K562 (cell line): Measurements from ENCODE around the gene DMD. TPM values are rescaled to one million over a fixed set of nuclear protein-coding genes. Genes with fewer than 3 reads are reported as not detected.

Experiments
- ATAC-seq: fragments of 200-7000 bp; cut with Tn5 transposase; 3 replicates; pipeline ENCODE4 v1.9.1; 2020; ENCODE audit warnings: moderate library complexity
- BruUV-seq: library from RNA; stranded (reverse); fragments of 400-500 nt; replicated peaks from 2 replicates; lab custom pipeline; 2021; lab: Mats Ljungman, UMichigan
- CTCF ChIA-PET: fragments of 300-600 bp; formaldehyde crosslinking; extraction: SDS; loops from one replicate; lab custom pipeline; 2021; ENCODE audit warnings: low intra/inter-chr PET ratio; lab: Yijun Ruan, JAX
- POLR2A ChIA-PET: fragments of 300-600, 350-650 bp; sonication (Branson Sonifier 250); formaldehyde crosslinking; extraction: SDS; loops from one replicate; lab custom pipeline; 2021; ENCODE audit warnings: antibody characterized with exemption, inconsistent platforms; lab: Yijun Ruan, JAX
- DNase-seq, 4 experiments: peaks; one replicate each; pipeline versions ENCODE4 v3.0.0 to v3.0.0-alpha.2; 2011 to 2018; ENCODE audit warnings: low spot score in 3 of 4, mixed read lengths in 3 of 4; ENCODE audit errors: extremely low read depth in 1 of 4
- FAIRE-seq: peaks from 2 replicates; lab custom pipeline; 2011; peaks lifted over from hg19 to GRCh38; lab: Jason Lieb, UNC
- H2AFZ ChIP-seq: 2 replicates; pipeline ENCODE4 v1.6.0; 2011; ENCODE audit warnings: low read depth, low read length, control low read depth, inconsistent platforms
- H3K27ac ChIP-seq: fragments of 200-600 bp; 3 replicates; pipeline ENCODE4 v1.8.0; 2011; ENCODE audit warnings: low read depth, mild to moderate bottlenecking, control low read depth, inconsistent platforms, low read length, moderate library complexity, mixed read lengths; ENCODE audit errors: extremely low read depth
- H3K27me3 ChIP-seq, 2 experiments: fragments of 300-600 bp in 1 of 2; 2 replicates in 1 of 2; 3 replicates in 1 of 2; pipeline versions ENCODE4 v1.6.0 to v1.8.0; 2011; ENCODE audit warnings: inconsistent platforms in 2 of 2, low read length in 2 of 2, mild to moderate bottlenecking in 1 of 2, mixed read lengths in 1 of 2, moderate library complexity in 1 of 2; ENCODE audit not compliant: control insufficient read depth in 2 of 2, insufficient read depth in 2 of 2
- H3K36me3 ChIP-seq: fragments of 300-600 bp; 3 replicates; pipeline ENCODE4 v1.8.0; 2011; ENCODE audit warnings: mild to moderate bottlenecking, low read length, inconsistent platforms; ENCODE audit not compliant: control insufficient read depth, insufficient read depth
- H3K4me1 ChIP-seq, 2 experiments: fragments of 200-600 bp in 1 of 2; replicated peaks in 1 of 2; 2 replicates in 1 of 2; 3 replicates in 1 of 2; pipeline versions ENCODE4 v1.5.1 to v1.8.0; 2011; ENCODE audit warnings: inconsistent platforms in 2 of 2, low read length in 2 of 2, mild to moderate bottlenecking in 1 of 2, mixed read lengths in 1 of 2, moderate library complexity in 1 of 2; ENCODE audit not compliant: control insufficient read depth in 2 of 2, insufficient read depth in 2 of 2
- H3K4me2 ChIP-seq: 2 replicates; pipeline ENCODE4 v1.6.1; 2011; ENCODE audit warnings: low read length, control low read depth, inconsistent platforms, mixed read lengths; ENCODE audit not compliant: insufficient read depth
- H3K4me3 ChIP-seq: fragments of 200-600 bp; sonication (generic), shearing (Covaris generic); 2 replicates; pipeline ENCODE4 v1.5.1; 2016; ENCODE audit warnings: control low read depth, inconsistent platforms
- H3K79me2 ChIP-seq: fragments of 200-600 bp; 3 replicates; pipeline ENCODE4 v1.8.0; 2011; ENCODE audit warnings: low read length, inconsistent platforms; ENCODE audit not compliant: control insufficient read depth, insufficient read depth
- H3K9ac ChIP-seq, 2 experiments: 2 replicates each; pipeline versions ENCODE4 v1.6.0 to v1.6.1; 2011; ENCODE audit warnings: low read depth in 2 of 2, low read length in 2 of 2, control low read depth in 1 of 2, inconsistent platforms in 1 of 2, mild to moderate bottlenecking in 1 of 2, mixed read lengths in 1 of 2; ENCODE audit not compliant: insufficient read depth in 1 of 2
- H3K9me1 ChIP-seq: one replicate; pipeline ENCODE4 v1.6.0; 2011; ENCODE audit warnings: inconsistent platforms, mild to moderate bottlenecking, low read length, moderate library complexity; ENCODE audit not compliant: control insufficient read depth, insufficient read depth
- H3K9me3 ChIP-seq: replicated peaks from 2 replicates; pipeline ENCODE4 v1.5.1; 2011; ENCODE audit warnings: low read depth, low read length, inconsistent platforms; ENCODE audit not compliant: control insufficient read depth, insufficient read depth
- H4K20me1 ChIP-seq: replicated peaks from 2 replicates; pipeline ENCODE4 v1.6.1; 2011; ENCODE audit warnings: low read length, inconsistent platforms, mixed read lengths; ENCODE audit not compliant: control insufficient read depth, insufficient read depth
- HLTF ChIP-seq: fragments of 450-650 bp; IDR thresholded peaks from 2 replicates; pipeline ENCODE4 v1.6.1; 2016
- NFIX ChIP-seq: fragments of 250-450 bp; sonication (Bioruptor Pico); IDR thresholded peaks from 2 replicates; pipeline ENCODE4 v1.4.0; 2020; ENCODE audit warnings: low read depth, mild to moderate bottlenecking, moderate library complexity
- SREBF1 ChIP-seq: fragments of 150-350 bp; IDR thresholded peaks from 2 replicates; pipeline ENCODE4 v1.6.1; 2014; ENCODE audit warnings: antibody characterized with exemption, low read depth, low read length, borderline replicate concordance
- SRSF9 ChIP-seq: fragments of 200-400 bp; formaldehyde crosslinking; IDR thresholded peaks from 2 replicates; pipeline ENCODE4 v1.6.1; 2017; ENCODE audit warnings: low read depth, low read length, borderline replicate concordance
- WGBS: fragments of 100-300 bp; shearing (Covaris generic); methylation state at CpG from one replicate; pipeline ENCODE4 v1.1.6; 2016; ENCODE audit warnings: low coverage, mixed read lengths; ENCODE audit not compliant: insufficient coverage; ENCODE audit errors: missing lambda C conversion rate; 5-methylcytosine and 5-hydroxymethylcytosine counted together
- in situ Hi-C: fragments of 300-500 bp; cut with MboI; formaldehyde crosslinking; loops from 4 replicates; pipeline ENCODE4 v1.15.0; 2018; ENCODE audit warnings: inconsistent platforms, mixed read lengths
- intact Hi-C: fragments of 100-400 bp; cut with micrococcal nuclease; formaldehyde crosslinking; loops from 2 replicates; pipeline ENCODE4 v1.14.2; 2022
- polyA plus RNA-seq, 8 experiments: library from polyadenylated mRNA; depleted of rRNA in 4 of 8; stranded (reverse) in 5 of 8; unstranded in 3 of 8; fragments of >200 nt; fragmentation: Nextera tagmentation in 2 of 8; fragmentation: Illumina TruSeq in 1 of 8; extraction: Ambion mirVana in 2 of 8; extraction: Trizol in 1 of 8; gene quantifications; 2 replicates each; pipeline versions ENCODE4 v1.2.1 to v1.2.3, GENCODE V29; 2011 to 2014; ENCODE audit warnings: inconsistent platforms in 1 of 8, missing spikeins in 1 of 8
- total RNA-seq, 7 experiments: library from RNA; depleted of rRNA in 6 of 7; stranded (reverse); fragments of >200 nt in 6 of 7; fragmentation: Illumina TruSeq in 2 of 7; extraction: Trizol in 2 of 7; gene quantifications; 2 replicates each; pipeline versions ENCODE4 v1.2.1 to v1.2.3, GENCODE V29; 2011 to 2021; ENCODE audit warnings: low replicate concordance in 1 of 7
- TF ChIP-seq, protein P1 (sequence below): fragments of 450-650 bp; IDR thresholded peaks from 2 replicates; pipeline ENCODE4 v1.6.1; 2016; ENCODE audit warnings: mild to moderate bottlenecking
- TF ChIP-seq, protein P2 (sequence below): sonication (generic); formaldehyde crosslinking; IDR thresholded peaks from 2 replicates; pipeline ENCODE4 v1.8.1; 2023; ENCODE audit warnings: mild to moderate bottlenecking, missing genetic modification reagents
- TF ChIP-seq, protein P3 (sequence below), 3 experiments: fragments of 200-800 bp in 1 of 3; sonication (Bioruptor generic) in 1 of 3; sonication (generic) in 1 of 3; formaldehyde crosslinking in 1 of 3; IDR thresholded peaks; 2 replicates each; pipeline versions ENCODE4 v1.6.1 to v1.8.0; 2016 to 2022; ENCODE audit warnings: mild to moderate bottlenecking in 2 of 3, missing compliant biosample characterization in 2 of 3, missing genetic modification characterization in 2 of 3, missing genetic modification reagents in 1 of 3

The DMD gene
- total and polyA plus RNA-seq, 9 of the 15 experiments (the other 6 are each of a cell fraction or from before 2014, with no cell fraction given), result 3.8 to 20.4 (median 11.4) TPM

DNA sequence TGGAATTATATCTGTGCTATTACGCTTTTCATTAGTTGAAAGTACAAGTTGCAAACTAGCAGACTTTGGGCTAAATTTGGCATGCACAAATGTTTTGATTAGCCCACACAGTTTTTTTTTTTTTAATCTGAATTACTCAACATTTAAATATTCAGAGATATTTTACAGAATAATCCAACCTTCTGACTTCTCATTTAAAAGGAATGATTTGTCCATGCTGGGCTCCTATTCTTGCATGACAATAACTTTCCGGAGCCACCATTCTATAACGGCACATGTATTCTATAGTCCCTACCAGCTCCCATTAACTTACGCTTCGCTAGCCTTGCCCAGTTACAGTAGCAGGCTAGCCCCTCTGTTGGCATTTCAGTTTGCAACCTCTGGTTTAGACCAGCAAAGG is 1920.2 kb downstream of the DMD start:
- no TSS peak for BruUV-seq
- FAIRE-seq, result no peak
- ChIA-PET CTCF (no interaction called here), POLR2A (no interaction called here)
- H3K4me3 ChIP-seq, result no peak overlapping the region
- H3K9ac ChIP-seq, result no peak overlapping the region
- no peaks in the 10 kb centered on the region for H3K9me1 ChIP-seq
- no peak overlapping the region for H3K27ac ChIP-seq
- no peaks in the 10 kb centered on the region for H3K79me2 ChIP-seq
- H3K36me3 ChIP-seq, result no peaks in the 10 kb centered on the region
- TF ChIP-seq, protein P1, sequence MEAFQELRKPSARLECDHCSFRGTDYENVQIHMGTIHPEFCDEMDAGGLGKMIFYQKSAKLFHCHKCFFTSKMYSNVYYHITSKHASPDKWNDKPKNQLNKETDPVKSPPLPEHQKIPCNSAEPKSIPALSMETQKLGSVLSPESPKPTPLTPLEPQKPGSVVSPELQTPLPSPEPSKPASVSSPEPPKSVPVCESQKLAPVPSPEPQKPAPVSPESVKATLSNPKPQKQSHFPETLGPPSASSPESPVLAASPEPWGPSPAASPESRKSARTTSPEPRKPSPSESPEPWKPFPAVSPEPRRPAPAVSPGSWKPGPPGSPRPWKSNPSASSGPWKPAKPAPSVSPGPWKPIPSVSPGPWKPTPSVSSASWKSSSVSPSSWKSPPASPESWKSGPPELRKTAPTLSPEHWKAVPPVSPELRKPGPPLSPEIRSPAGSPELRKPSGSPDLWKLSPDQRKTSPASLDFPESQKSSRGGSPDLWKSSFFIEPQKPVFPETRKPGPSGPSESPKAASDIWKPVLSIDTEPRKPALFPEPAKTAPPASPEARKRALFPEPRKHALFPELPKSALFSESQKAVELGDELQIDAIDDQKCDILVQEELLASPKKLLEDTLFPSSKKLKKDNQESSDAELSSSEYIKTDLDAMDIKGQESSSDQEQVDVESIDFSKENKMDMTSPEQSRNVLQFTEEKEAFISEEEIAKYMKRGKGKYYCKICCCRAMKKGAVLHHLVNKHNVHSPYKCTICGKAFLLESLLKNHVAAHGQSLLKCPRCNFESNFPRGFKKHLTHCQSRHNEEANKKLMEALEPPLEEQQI, result no peak
- TF ChIP-seq, protein P2, sequence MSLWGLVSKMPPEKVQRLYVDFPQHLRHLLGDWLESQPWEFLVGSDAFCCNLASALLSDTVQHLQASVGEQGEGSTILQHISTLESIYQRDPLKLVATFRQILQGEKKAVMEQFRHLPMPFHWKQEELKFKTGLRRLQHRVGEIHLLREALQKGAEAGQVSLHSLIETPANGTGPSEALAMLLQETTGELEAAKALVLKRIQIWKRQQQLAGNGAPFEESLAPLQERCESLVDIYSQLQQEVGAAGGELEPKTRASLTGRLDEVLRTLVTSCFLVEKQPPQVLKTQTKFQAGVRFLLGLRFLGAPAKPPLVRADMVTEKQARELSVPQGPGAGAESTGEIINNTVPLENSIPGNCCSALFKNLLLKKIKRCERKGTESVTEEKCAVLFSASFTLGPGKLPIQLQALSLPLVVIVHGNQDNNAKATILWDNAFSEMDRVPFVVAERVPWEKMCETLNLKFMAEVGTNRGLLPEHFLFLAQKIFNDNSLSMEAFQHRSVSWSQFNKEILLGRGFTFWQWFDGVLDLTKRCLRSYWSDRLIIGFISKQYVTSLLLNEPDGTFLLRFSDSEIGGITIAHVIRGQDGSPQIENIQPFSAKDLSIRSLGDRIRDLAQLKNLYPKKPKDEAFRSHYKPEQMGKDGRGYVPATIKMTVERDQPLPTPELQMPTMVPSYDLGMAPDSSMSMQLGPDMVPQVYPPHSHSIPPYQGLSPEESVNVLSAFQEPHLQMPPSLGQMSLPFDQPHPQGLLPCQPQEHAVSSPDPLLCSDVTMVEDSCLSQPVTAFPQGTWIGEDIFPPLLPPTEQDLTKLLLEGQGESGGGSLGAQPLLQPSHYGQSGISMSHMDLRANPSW, result no peak
- TF ChIP-seq HLTF (no peak), NFIX (no peak), SRSF9 (no peak), SREBF1 (no peak)
- TF ChIP-seq, protein P3, sequence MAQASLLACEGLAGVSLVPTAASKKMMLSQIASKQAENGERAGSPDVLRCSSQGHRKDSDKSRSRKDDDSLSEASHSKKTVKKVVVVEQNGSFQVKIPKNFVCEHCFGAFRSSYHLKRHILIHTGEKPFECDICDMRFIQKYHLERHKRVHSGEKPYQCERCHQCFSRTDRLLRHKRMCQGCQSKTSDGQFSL (CRISPR knock-in tag; IDR thresholded peaks at IDR 0.05), result no peak
- TF ChIP-seq, protein P3 (tag; IDR thresholded peaks at IDR 0.05), result no peak
- TF ChIP-seq, all 486 proteins: peak for 0
- no peak overlapping the region for H3K4me2 ChIP-seq
- no peaks in the 10 kb centered on the region; a peak in 1 of 5 replicates for H3K4me1 ChIP-seq
- DNase-seq (no peak), ATAC-seq (no peak)
- WGBS, result 58% methylated on average over 5 of the region's 5 CpGs
- in situ Hi-C loops, result no loop called here
- intact Hi-C loops, result loop anchor here (10.0 kb wide), 1 partner anchor 246 kb away; no protein-coding TSS in a partner anchor
- no peaks in the 10 kb centered on the region for H3K9me3 ChIP-seq
- no peaks in the 10 kb centered on the region for H4K20me1 ChIP-seq
- H3K27me3 ChIP-seq, result no peaks in the 10 kb centered on the region
- H2AFZ ChIP-seq, result no peak overlapping the region
